Muscle of leg (tissue), 11 donors: Measurements from ENCODE around the gene PELI2. TPM values are rescaled to one million over a fixed set of nuclear protein-coding genes. Genes with fewer than 3 reads are reported as not detected.

Source experiments
- DNase-seq: peaks from one replicate; pipeline ENCODE4 v3.0.0; 2013
- H3K27ac ChIP-seq: one replicate; pipeline ENCODE4 v1.5.1; 2013; ENCODE audit warnings: mild to moderate bottlenecking, low read length, control low read depth
- H3K27me3 ChIP-seq: one replicate; pipeline ENCODE4 v1.6.1; 2013; ENCODE audit warnings: low read length; ENCODE audit not compliant: control insufficient read depth, insufficient read depth
- H3K36me3 ChIP-seq: one replicate; pipeline ENCODE4 v1.6.1; 2013; ENCODE audit warnings: low read length; ENCODE audit not compliant: control insufficient read depth, insufficient read depth
- H3K4me1 ChIP-seq: one replicate; pipeline ENCODE4 v1.6.1; 2013; ENCODE audit warnings: low read length; ENCODE audit not compliant: control insufficient read depth, insufficient read depth
- H3K4me3 ChIP-seq: one replicate; pipeline ENCODE4 v1.5.1; 2013; ENCODE audit warnings: low read length, control low read depth
- H3K9me3 ChIP-seq: replicated peaks from 2 replicates; pipeline ENCODE4 v1.6.1; 2013; ENCODE audit warnings: low read depth, low read length; ENCODE audit not compliant: control insufficient read depth
- WGBS: methylation state at CpG from one replicate; pipeline ENCODE4 v1.1.5; 2013; ENCODE audit warnings: missing lambda C conversion rate; ENCODE audit not compliant: insufficient coverage; 5-methylcytosine and 5-hydroxymethylcytosine counted together
- polyA plus RNA-seq, 8 donors: library from polyadenylated mRNA; unstranded; fragments of 120-200 nt; gene quantifications; one replicate each; pipeline versions ENCODE4 v1.2.1 to v1.2.3, GENCODE V29; 2013; ENCODE audit warnings: inconsistent platforms in 1 of 8, low replicate concordance in 1 of 8; ENCODE audit not compliant: insufficient read length in 8 of 8, insufficient read depth in 1 of 8
- total RNA-seq: library from RNA; stranded (reverse); fragments of 120-200 nt; gene quantifications from one replicate; pipeline ENCODE4 v1.2.4, GENCODE V29; 2013

The PELI2 gene
- total and polyA plus RNA-seq, 9 donors, result 3.5 to 7.6 (median 4.5) TPM

DNA sequence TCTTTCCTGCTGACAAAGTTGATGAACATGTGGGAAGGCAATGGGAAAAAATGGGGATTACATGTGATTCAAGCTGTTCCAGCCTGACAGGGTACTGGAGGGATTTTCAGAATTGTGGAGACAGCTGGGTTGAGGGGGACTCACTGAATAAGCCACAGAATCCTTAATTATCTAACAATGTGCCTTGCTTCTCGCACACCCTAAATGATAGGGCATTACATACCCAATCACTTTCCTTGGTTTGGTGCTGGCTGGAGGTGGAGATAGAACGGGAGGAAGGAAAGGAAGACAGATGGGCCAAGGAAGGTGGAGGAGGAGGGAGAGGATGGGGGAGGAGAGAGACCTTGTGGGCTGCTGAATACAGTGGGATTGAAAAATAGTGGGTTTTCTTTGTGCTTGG is 20.7 kb downstream of the PELI2 start:
- H3K4me1 ChIP-seq, result no peaks in the 10 kb centered on the region
- DNase-seq, result no peak
- H3K9me3 ChIP-seq, result no peaks in the 10 kb centered on the region
- H3K27ac ChIP-seq, result no peak overlapping the region
- H3K36me3 ChIP-seq, result no peaks in the 10 kb centered on the region
- 71% methylated on average over 1 of the region's 2 CpGs for WGBS
- H3K4me3 ChIP-seq, result no peak overlapping the region
- peaks cover 3% of the 10 kb centered on the region for H3K27me3 ChIP-seq

GRCh38 chr14:56142314-56142713 is 24.1 kb downstream of the PELI2 start:
- WGBS, result no CpG with 5 or more reads among the region's 4 CpGs
- Histone ChIP-seq H3K4me1 (no peaks in the 10 kb centered on the region), H3K27me3 (peaks cover 3% of the 10 kb centered on the region), H3K36me3 (no peaks in the 10 kb centered on the region), H3K4me3 (no peak overlapping the region), H3K27ac (no peak overlapping the region), H3K9me3 (no peaks in the 10 kb centered on the region)
- DNase-seq, result no peak

DNA sequence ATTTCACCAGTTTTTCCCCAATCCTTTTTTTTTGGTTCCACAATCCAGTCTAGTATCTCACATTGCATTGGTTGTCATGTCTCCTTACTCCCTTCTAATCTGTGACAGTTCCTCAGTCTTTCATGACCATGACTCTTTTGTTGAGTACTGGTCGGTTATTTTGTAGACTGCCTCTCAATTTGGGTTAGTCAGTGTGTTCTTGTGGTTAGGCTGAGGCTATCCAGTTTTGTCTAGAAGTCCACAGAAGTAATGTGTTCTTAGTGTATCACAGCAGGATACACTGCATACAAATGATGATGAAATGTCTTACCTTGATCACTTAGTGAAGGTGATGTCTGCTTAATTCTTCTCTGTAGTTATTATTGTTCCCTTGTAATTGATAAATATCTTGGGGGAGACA is 24.8 kb downstream of the PELI2 start:
- H3K27me3 ChIP-seq, result no peaks in the 10 kb centered on the region
- no CpG with 5 or more reads among the region's 1 CpG for WGBS
- no peaks in the 10 kb centered on the region for H3K9me3 ChIP-seq
- H3K4me1 ChIP-seq, result no peaks in the 10 kb centered on the region
- no peak for DNase-seq
- no peaks in the 10 kb centered on the region for H3K36me3 ChIP-seq
- H3K4me3 ChIP-seq, result no peak overlapping the region
- no peak overlapping the region for H3K27ac ChIP-seq

DNA sequence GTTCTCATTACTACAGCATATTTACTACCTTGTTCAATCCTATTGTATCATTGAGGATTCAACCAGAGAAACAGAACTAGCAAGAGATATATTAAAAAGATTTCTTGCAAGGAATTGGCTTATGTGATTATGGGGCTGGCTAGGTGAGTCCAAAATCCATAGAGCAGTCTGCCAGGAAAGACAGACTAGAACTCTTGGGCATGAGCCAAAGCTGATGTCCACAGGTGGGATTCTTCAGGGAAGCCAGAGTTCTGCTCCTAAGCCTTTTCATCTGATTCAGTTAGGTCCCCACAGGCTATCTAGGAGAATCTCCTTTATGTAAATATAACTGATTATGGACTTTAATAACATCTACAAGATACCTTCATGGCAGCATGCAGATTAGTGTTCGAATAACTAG is 26.0 kb downstream of the PELI2 start:
- H3K4me1 ChIP-seq, result no peaks in the 10 kb centered on the region
- DNase-seq, result no peak
- H3K27me3 ChIP-seq, result no peaks in the 10 kb centered on the region
- no peaks in the 10 kb centered on the region for H3K36me3 ChIP-seq
- H3K27ac ChIP-seq, result no peak overlapping the region
- no CpG with 5 or more reads among the region's 1 CpG for WGBS
- no peak overlapping the region for H3K4me3 ChIP-seq
- no peaks in the 10 kb centered on the region for H3K9me3 ChIP-seq

DNA sequence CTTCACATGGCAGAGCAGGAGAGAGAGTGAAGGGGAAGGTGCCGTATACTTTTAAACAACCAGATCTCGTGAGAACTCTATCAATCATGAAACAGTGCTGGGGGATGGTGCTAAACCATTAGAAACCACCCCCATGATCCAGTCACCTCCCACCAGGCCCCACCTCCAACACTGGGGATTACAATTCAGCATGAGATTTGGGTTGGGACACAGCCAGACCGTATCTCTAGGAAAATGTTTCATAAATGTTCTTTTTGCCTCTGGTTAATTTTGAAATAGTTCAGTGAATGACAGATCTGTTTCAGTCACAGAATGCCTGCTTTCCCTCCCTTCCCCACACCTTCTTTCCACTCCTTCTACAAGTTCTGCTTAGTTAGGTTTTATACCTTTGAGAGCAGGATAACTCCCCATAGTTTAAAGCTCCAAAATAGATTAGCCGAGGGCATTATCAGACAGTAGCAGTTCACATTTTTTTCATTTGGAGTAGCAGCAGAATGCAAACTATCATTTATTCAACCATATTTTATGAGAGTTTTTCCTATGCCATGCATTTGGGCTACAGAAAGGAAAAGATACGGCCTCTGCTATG is 27.1 kb downstream of the PELI2 start:
- Histone ChIP-seq H3K27ac (no peak overlapping the region), H3K9me3 (no peaks in the 10 kb centered on the region), H3K36me3 (no peaks in the 10 kb centered on the region), H3K4me3 (no peak overlapping the region), H3K4me1 (no peaks in the 10 kb centered on the region), H3K27me3 (no peaks in the 10 kb centered on the region)
- no CpG with 5 or more reads among the region's 5 CpGs for WGBS
- no peak for DNase-seq

GRCh38 chr14:56145965-56146364 is 27.8 kb downstream of the PELI2 start:
- 91% methylated on average over 3 of the region's 3 CpGs for WGBS
- Histone ChIP-seq H3K4me3 (no peak overlapping the region), H3K4me1 (no peaks in the 10 kb centered on the region), H3K27me3 (no peaks in the 10 kb centered on the region), H3K9me3 (no peaks in the 10 kb centered on the region), H3K27ac (no peak overlapping the region), H3K36me3 (no peaks in the 10 kb centered on the region)
- DNase-seq, result no peak

DNA sequence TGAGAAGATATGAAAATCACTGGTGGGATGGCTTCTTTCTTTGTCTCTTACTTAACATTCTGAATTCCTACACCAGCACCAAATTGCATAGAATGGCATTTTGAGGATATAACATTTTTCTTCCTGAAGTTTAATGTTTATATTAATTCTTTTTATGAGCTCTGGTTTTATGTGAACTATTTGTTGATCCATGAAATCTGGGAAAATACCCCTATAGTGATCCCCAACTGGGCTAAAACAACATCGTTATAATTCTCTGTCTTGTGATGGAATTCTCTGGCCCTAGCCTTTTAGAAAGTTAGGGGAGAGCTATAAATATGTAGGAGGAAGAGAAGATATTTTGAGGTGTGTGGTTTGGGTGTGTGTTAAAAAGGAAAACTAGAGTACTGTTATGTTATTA is 29.2 kb downstream of the PELI2 start:
- H3K4me1 ChIP-seq, result no peaks in the 10 kb centered on the region
- H3K27ac ChIP-seq, result no peak overlapping the region
- H3K9me3 ChIP-seq, result no peaks in the 10 kb centered on the region
- no peaks in the 10 kb centered on the region for H3K27me3 ChIP-seq
- H3K4me3 ChIP-seq, result no peak overlapping the region
- DNase-seq, result no peak
- no peaks in the 10 kb centered on the region for H3K36me3 ChIP-seq
- no CpG with 5 or more reads among the region's 1 CpG for WGBS

- no peaks in the 10 kb centered on the region for H3K36me3 ChIP-seq
- DNase-seq, result no peak
- no peak overlapping the region for H3K4me3 ChIP-seq
- no peaks in the 10 kb centered on the region for H3K27me3 ChIP-seq
- no peaks in the 10 kb centered on the region for H3K9me3 ChIP-seq
- H3K4me1 ChIP-seq, result no peaks in the 10 kb centered on the region
- WGBS, result 85% methylated on average over 3 of the region's 3 CpGs
- H3K27ac ChIP-seq, result no peak overlapping the region
Observed at GRCh38 chr14:56147986-56148901, 30.0 kb downstream of the PELI2 start.

DNA sequence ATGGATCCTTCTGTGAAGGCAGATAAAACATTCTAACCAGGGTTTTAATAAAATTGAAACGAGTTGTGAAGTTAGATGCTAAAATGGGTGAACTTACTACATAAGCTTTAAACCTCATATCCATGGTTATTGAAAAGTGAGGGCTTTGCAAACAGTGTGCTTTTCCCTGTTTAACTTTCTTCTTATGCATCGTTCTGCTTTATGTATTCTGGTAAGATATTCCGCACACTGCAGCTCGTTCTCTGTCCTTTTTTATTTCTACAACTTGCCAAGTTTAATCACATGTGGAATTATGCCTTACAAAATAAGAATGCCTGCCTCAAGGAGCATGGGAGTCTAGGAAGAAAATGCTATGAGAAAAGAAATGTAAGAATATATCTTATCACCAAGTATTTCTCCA is 30.9 kb downstream of the PELI2 start:
- no CpG with 5 or more reads among the region's 4 CpGs for WGBS
- no peak overlapping the region for H3K4me3 ChIP-seq
- H3K36me3 ChIP-seq, result no peaks in the 10 kb centered on the region
- H3K4me1 ChIP-seq, result no peaks in the 10 kb centered on the region
- no peak overlapping the region for H3K27ac ChIP-seq
- no peaks in the 10 kb centered on the region for H3K27me3 ChIP-seq
- no peaks in the 10 kb centered on the region for H3K9me3 ChIP-seq
- peak; percentile 53 for DNase-seq

DNA sequence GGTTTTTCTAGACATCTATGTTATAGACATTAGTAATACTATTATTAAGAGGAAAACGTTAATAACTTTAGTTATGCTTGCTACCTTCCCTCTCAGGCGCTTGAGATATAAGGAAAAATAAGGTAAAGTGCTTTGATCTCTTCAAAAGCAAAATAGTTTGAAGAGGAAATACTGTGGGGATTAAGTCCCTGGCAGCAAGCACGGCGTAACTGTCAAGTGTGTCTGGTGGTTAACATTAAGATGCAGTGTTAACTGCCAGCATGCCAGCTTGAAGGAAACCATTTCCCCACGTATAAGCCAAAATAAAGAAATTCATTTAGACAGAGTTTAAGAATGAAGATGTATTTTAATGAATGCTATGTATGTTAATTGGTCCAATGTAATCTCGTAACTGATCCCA is 31.8 kb downstream of the PELI2 start:
- no peaks in the 10 kb centered on the region for H3K9me3 ChIP-seq
- no peak overlapping the region for H3K4me3 ChIP-seq
- WGBS, result no CpG with 5 or more reads among the region's 6 CpGs
- H3K27ac ChIP-seq, result no peak overlapping the region
- no peak for DNase-seq
- no peaks in the 10 kb centered on the region for H3K27me3 ChIP-seq
- no peaks in the 10 kb centered on the region for H3K36me3 ChIP-seq
- H3K4me1 ChIP-seq, result no peaks in the 10 kb centered on the region
